ENCODE measurements around the gene SLC39A5.
"Not testable (repeated sequence)": the region's sequence is repeated elsewhere in the genome, so short reads cannot be mapped to it uniquely, and the experiment has no call there.

Gene SLC39A5

GRCh38 chr12:56267443-56268071, 37.7 kb downstream of the SLC39A5 start:
- TF ChIP-seq CTCF (IDR thresholded peaks at IDR 0.05; ENCODE audit: poor library complexity, severe bottlenecking), result no peak
- DNase-seq (ENCODE audit: low spot score), result no peak
- Histone ChIP-seq H3K4me1 (ENCODE audit: insufficient read depth, poor library complexity, severe bottlenecking) (peaks cover 4% of the 10 kb centered on the region), H3K27me3 (ENCODE audit: insufficient read depth, poor library complexity, severe bottlenecking) (no peaks in the 10 kb centered on the region), H3K9me3 (ENCODE audit: severe bottlenecking) (no peaks in the 10 kb centered on the region), H3K36me3 (ENCODE audit: low read depth) (peaks cover 14% of the 10 kb centered on the region), H3K4me3 (ENCODE audit: severe bottlenecking) (peak overlapping the region; percentile 65), H3K27ac (ENCODE audit: poor library complexity, severe bottlenecking) (peak overlapping the region; percentile 46)
- ATAC-seq (ENCODE audit: low read depth), result no peak

GRCh38 chr12:56271031-56271430, 41.2 kb downstream of the SLC39A5 start:
- H3K4me3 ChIP-seq (ENCODE audit: severe bottlenecking), result no peak overlapping the region
- DNase-seq (ENCODE audit: low spot score) (no peak), ATAC-seq (ENCODE audit: low read depth) (peak; percentile 40; the same call in 1 of the 3 replicates)
- peak; percentile 58 for TF ChIP-seq CTCF (IDR thresholded peaks at IDR 0.05; ENCODE audit: poor library complexity, severe bottlenecking)
- peaks cover 46% of the 10 kb centered on the region for H3K36me3 ChIP-seq (ENCODE audit: low read depth)
- H3K27ac ChIP-seq (ENCODE audit: poor library complexity, severe bottlenecking), result no peak overlapping the region
- H3K4me1 ChIP-seq (ENCODE audit: insufficient read depth, poor library complexity, severe bottlenecking), result no peaks in the 10 kb centered on the region
- H3K9me3 ChIP-seq (ENCODE audit: severe bottlenecking), result no peaks in the 10 kb centered on the region
- no peaks in the 10 kb centered on the region for H3K27me3 ChIP-seq (ENCODE audit: insufficient read depth, poor library complexity, severe bottlenecking)

- H3K27ac ChIP-seq (ENCODE audit: poor library complexity, severe bottlenecking); ATAC-seq (ENCODE audit: low read depth); H3K4me1 ChIP-seq (ENCODE audit: insufficient read depth, poor library complexity, severe bottlenecking); H3K4me3 ChIP-seq (ENCODE audit: severe bottlenecking); H3K9me3 ChIP-seq (ENCODE audit: severe bottlenecking); DNase-seq (ENCODE audit: low spot score); H3K27me3 ChIP-seq (ENCODE audit: insufficient read depth, poor library complexity, severe bottlenecking): not testable (repeated sequence)
- peaks cover 60% of the 10 kb centered on the region for H3K36me3 ChIP-seq (ENCODE audit: low read depth)
These were observed 42.6 kb downstream of the SLC39A5 start for GRCh38 chr12:56272468-56272867.

GRCh38 chr12:56274299-56274698, 44.4 kb downstream of the SLC39A5 start:
- DNase-seq (ENCODE audit: low spot score) (no peak), ATAC-seq (ENCODE audit: low read depth) (no peak)
- no peaks in the 10 kb centered on the region for H3K27me3 ChIP-seq (ENCODE audit: insufficient read depth, poor library complexity, severe bottlenecking)
- H3K36me3 ChIP-seq (ENCODE audit: low read depth), result peaks cover 79% of the 10 kb centered on the region
- no peaks in the 10 kb centered on the region for H3K9me3 ChIP-seq (ENCODE audit: severe bottlenecking)
- no peak for TF ChIP-seq CTCF (IDR thresholded peaks at IDR 0.05; ENCODE audit: poor library complexity, severe bottlenecking)
- no peaks in the 10 kb centered on the region for H3K4me1 ChIP-seq (ENCODE audit: insufficient read depth, poor library complexity, severe bottlenecking)
- no peak overlapping the region for H3K27ac ChIP-seq (ENCODE audit: poor library complexity, severe bottlenecking)
- no peak overlapping the region for H3K4me3 ChIP-seq (ENCODE audit: severe bottlenecking)

GRCh38 chr12:56278905-56279304, 49.1 kb downstream of the SLC39A5 start:
- no peak for ATAC-seq (ENCODE audit: low read depth)
- H3K4me1 ChIP-seq (ENCODE audit: insufficient read depth, poor library complexity, severe bottlenecking), result no peaks in the 10 kb centered on the region
- peaks cover 97% of the 10 kb centered on the region for H3K36me3 ChIP-seq (ENCODE audit: low read depth)
- H3K27ac ChIP-seq (ENCODE audit: poor library complexity, severe bottlenecking), result no peak overlapping the region
- H3K4me3 ChIP-seq (ENCODE audit: severe bottlenecking), result no peak overlapping the region
- H3K27me3 ChIP-seq (ENCODE audit: insufficient read depth, poor library complexity, severe bottlenecking), result no peaks in the 10 kb centered on the region
- H3K9me3 ChIP-seq (ENCODE audit: severe bottlenecking), result peaks cover 2% of the 10 kb centered on the region
- no peak for DNase-seq (ENCODE audit: low spot score)
- TF ChIP-seq CTCF (IDR thresholded peaks at IDR 0.05; ENCODE audit: poor library complexity, severe bottlenecking), result no peak

All from RWPE2 (cell line).